Astrocyte (in vitro differentiated cells and primary cell): ENCODE results near the gene POU2AF3. TPM values are rescaled to one million over a fixed set of nuclear protein-coding genes. Genes with fewer than 3 reads are reported as not detected.

Experiments used
- DNase-seq: peaks from one replicate; pipeline ENCODE4 v3.0.0-alpha.2; 2010; ENCODE audit warnings: low read depth
- FAIRE-seq: peaks from 2 replicates; lab custom pipeline; 2011; peaks lifted over from hg19 to GRCh38; lab: Jason Lieb, UNC
- H2AFZ ChIP-seq: 2 replicates; pipeline ENCODE4 v1.6.0; 2012; ENCODE audit warnings: low read depth, low read length, inconsistent platforms
- H3K27ac ChIP-seq: 2 replicates; pipeline ENCODE4 v1.5.1; 2011; ENCODE audit warnings: low read depth, low read length, inconsistent platforms
- H3K27me3 ChIP-seq: 2 replicates; pipeline ENCODE4 v1.6.0; 2011; ENCODE audit warnings: low read length, inconsistent platforms; ENCODE audit not compliant: insufficient read depth
- H3K36me3 ChIP-seq: 2 replicates; pipeline ENCODE4 v1.5.1; 2011; ENCODE audit warnings: low read length, inconsistent platforms; ENCODE audit not compliant: insufficient read depth
- H3K4me1 ChIP-seq: 2 replicates; pipeline ENCODE4 v1.5.1; 2011; ENCODE audit warnings: low read length, inconsistent platforms; ENCODE audit not compliant: insufficient read depth
- H3K4me2 ChIP-seq: 2 replicates; pipeline ENCODE4 v1.6.0; 2012; ENCODE audit warnings: low read length, inconsistent platforms
- H3K4me3 ChIP-seq: 2 replicates; pipeline ENCODE4 v1.5.1; 2011; ENCODE audit warnings: low read depth, mild to moderate bottlenecking, low read length, inconsistent platforms; ENCODE audit not compliant: insufficient read depth
- H3K79me2 ChIP-seq: 2 replicates; pipeline ENCODE4 v1.6.0; 2012; ENCODE audit warnings: mild to moderate bottlenecking, low read length, inconsistent platforms; ENCODE audit not compliant: insufficient read depth
- H3K9ac ChIP-seq: 2 replicates; pipeline ENCODE4 v1.6.0; 2012; ENCODE audit warnings: mild to moderate bottlenecking, low read length, inconsistent platforms
- H3K9me3 ChIP-seq: 2 replicates; pipeline ENCODE4 v1.5.1; 2012; ENCODE audit warnings: low read depth, mild to moderate bottlenecking, low read length, inconsistent platforms; ENCODE audit not compliant: insufficient read depth
- H4K20me1 ChIP-seq: 2 replicates; pipeline ENCODE4 v1.6.0; 2012; ENCODE audit warnings: low read length, inconsistent platforms; ENCODE audit not compliant: insufficient read depth
- H3K27ac Mint-ChIP-seq: one replicate; pipeline ENCODE4 v1.8.0; 2021; ENCODE audit warnings: mild to moderate bottlenecking, mixed read lengths; ENCODE audit not compliant: unreplicated experiment
- H3K27me3 Mint-ChIP-seq: one replicate; pipeline ENCODE4 v1.8.0; 2021; ENCODE audit warnings: low read depth, mixed read lengths; ENCODE audit not compliant: unreplicated experiment
- H3K36me3 Mint-ChIP-seq: one replicate; pipeline ENCODE4 v1.8.0; 2021; ENCODE audit warnings: low read depth, mixed read lengths; ENCODE audit not compliant: unreplicated experiment
- H3K4me1 Mint-ChIP-seq: one replicate; pipeline ENCODE4 v1.8.0; 2021; ENCODE audit warnings: low read depth, mixed read lengths; ENCODE audit not compliant: unreplicated experiment
- H3K4me3 Mint-ChIP-seq: one replicate; pipeline ENCODE4 v1.8.0; 2021; ENCODE audit warnings: mild to moderate bottlenecking, moderate library complexity, mixed read lengths; ENCODE audit not compliant: unreplicated experiment
- H3K9me3 Mint-ChIP-seq: one replicate; pipeline ENCODE4 v1.8.0; 2021; ENCODE audit warnings: mild to moderate bottlenecking, mixed read lengths; ENCODE audit not compliant: unreplicated experiment
- CTCF ChIP-seq: IDR thresholded peaks from 2 replicates; pipeline ENCODE4 v1.5.1; 2011; ENCODE audit warnings: low read depth, mild to moderate bottlenecking, inconsistent platforms, low read length, moderate library complexity; ENCODE audit not compliant: insufficient read depth
- EZH2 ChIP-seq: IDR thresholded peaks from 2 replicates; pipeline ENCODE4 v1.6.1; 2012; ENCODE audit warnings: mild to moderate bottlenecking, low read length, inconsistent platforms; ENCODE audit not compliant: insufficient read depth
- total RNA-seq: library from RNA; stranded (reverse); gene quantifications from 2 replicates; pipeline ENCODE4 v1.2.1, GENCODE V29; 2021

Gene POU2AF3
- total RNA-seq, 1 donor from 2014 or later: 0.27 TPM

- H3K4me1 Mint-ChIP-seq: peaks cover 2% of the 10 kb centered on the region
Observed at GRCh38 chr11:111349191-111349695, 50.9 kb downstream of the POU2AF3 start.

GRCh38 chr11:111350811-111351210 is 52.5 kb downstream of the POU2AF3 start:
- no peaks in the 10 kb centered on the region for H3K9me3 ChIP-seq
- peaks cover 5% of the 10 kb centered on the region for H3K9me3 Mint-ChIP-seq
- H3K36me3 Mint-ChIP-seq: no peaks in the 10 kb centered on the region
- no peaks in the 10 kb centered on the region for H3K36me3 ChIP-seq
- H3K4me1 ChIP-seq: no peaks in the 10 kb centered on the region
- no peaks in the 10 kb centered on the region for H4K20me1 ChIP-seq
- H3K4me3 ChIP-seq: no peak overlapping the region
- no peak overlapping the region for H3K27ac ChIP-seq
- H3K4me3 Mint-ChIP-seq: no peak overlapping the region
- H2AFZ ChIP-seq: no peak overlapping the region
- H3K27ac Mint-ChIP-seq: no peak overlapping the region
- no peak for FAIRE-seq
- DNase-seq: no peak
- H3K27me3 ChIP-seq: peaks cover 3% of the 10 kb centered on the region
- no peak overlapping the region for H3K4me2 ChIP-seq
- H3K27me3 Mint-ChIP-seq: peaks cover 8% of the 10 kb centered on the region
- no peak for TF ChIP-seq EZH2
- no peak for TF ChIP-seq CTCF
- H3K9ac ChIP-seq: no peak overlapping the region
- H3K79me2 ChIP-seq: no peaks in the 10 kb centered on the region
- peaks cover 2% of the 10 kb centered on the region for H3K4me1 Mint-ChIP-seq

More at GRCh38 chr11:111349191-111349695, 50.9 kb downstream of the POU2AF3 start:
- Histone ChIP-seq H3K4me2 (no peak overlapping the region), H3K27ac (no peak overlapping the region), H3K79me2 (no peaks in the 10 kb centered on the region), H3K27me3 (peaks cover 6% of the 10 kb centered on the region), H3K9ac (no peak overlapping the region), H3K36me3 (no peaks in the 10 kb centered on the region), H4K20me1 (no peaks in the 10 kb centered on the region), H3K9me3 (no peaks in the 10 kb centered on the region), H3K4me3 (no peak overlapping the region), H3K4me1 (no peaks in the 10 kb centered on the region), H2AFZ (no peak overlapping the region)
- H3K27ac Mint-ChIP-seq: no peak overlapping the region
- no peak overlapping the region for H3K4me3 Mint-ChIP-seq
- no peaks in the 10 kb centered on the region for H3K36me3 Mint-ChIP-seq
- DNase-seq (no peak), FAIRE-seq (no peak)
- H3K27me3 Mint-ChIP-seq: peaks cover 8% of the 10 kb centered on the region
- no peak for TF ChIP-seq CTCF
- no peak for TF ChIP-seq EZH2
- peaks cover 3% of the 10 kb centered on the region for H3K9me3 Mint-ChIP-seq

GRCh38 chr11:111351374-111352055 is 53.2 kb downstream of the POU2AF3 start:
- H3K9ac ChIP-seq: no peak overlapping the region
- H3K36me3 ChIP-seq: no peaks in the 10 kb centered on the region
- no peak overlapping the region for H3K4me3 ChIP-seq
- no peaks in the 10 kb centered on the region for H3K79me2 ChIP-seq
- Mint-ChIP-seq H3K27ac (no peak overlapping the region), H3K4me3 (no peak overlapping the region), H3K4me1 (peaks cover 2% of the 10 kb centered on the region), H3K36me3 (no peaks in the 10 kb centered on the region), H3K9me3 (peaks cover 5% of the 10 kb centered on the region), H3K27me3 (peaks cover 5% of the 10 kb centered on the region)
- no peak for TF ChIP-seq CTCF
- no peak for TF ChIP-seq EZH2
- H3K4me1 ChIP-seq: no peaks in the 10 kb centered on the region
- no peak overlapping the region for H3K27ac ChIP-seq
- no peak for DNase-seq
- H4K20me1 ChIP-seq: no peaks in the 10 kb centered on the region
- H3K4me2 ChIP-seq: no peak overlapping the region
- FAIRE-seq: no peak
- no peak overlapping the region for H2AFZ ChIP-seq
- no peaks in the 10 kb centered on the region for H3K9me3 ChIP-seq
- H3K27me3 ChIP-seq: peaks cover 3% of the 10 kb centered on the region
